HepG2 (cell line): ENCODE results near the gene ZKSCAN8. TPM values are rescaled to one million over a fixed set of nuclear protein-coding genes. Genes with fewer than 3 reads are reported as not detected.
A peak's percentile ranks its signal among the peaks of the same experiment; 100 is the strongest.

Experiments used
- ARNT ChIP-seq: fragments of 450-650 bp; IDR thresholded peaks from 2 replicates; pipeline ENCODE4 v1.6.1; 2017
- ATF7 ChIP-seq, 2 experiments: fragments of 450-650 bp in 1 of 2; sonication (generic) in 1 of 2; formaldehyde crosslinking in 1 of 2; IDR thresholded peaks; 2 replicates each; pipeline versions ENCODE4 v1.4.0 to v1.6.1; 2016 to 2020; ENCODE audit warnings: antibody characterized with exemption in 1 of 2, mild to moderate bottlenecking in 1 of 2, missing genetic modification reagents in 1 of 2
- ELF4 ChIP-seq: sonication (generic); formaldehyde crosslinking; IDR thresholded peaks from 2 replicates; pipeline ENCODE4 v1.5.0; 2020; ENCODE audit warnings: missing genetic modification reagents, mild to moderate bottlenecking, moderate library complexity, borderline replicate concordance
- ETV6 ChIP-seq: sonication (generic); formaldehyde crosslinking; conservative IDR thresholded peaks from 2 replicates; pipeline ENCODE4 v1.4.0; 2020; ENCODE audit warnings: missing genetic modification reagents
- FOSL1 ChIP-seq: sonication (generic); formaldehyde crosslinking; IDR thresholded peaks from 2 replicates; pipeline ENCODE4 v1.9.0; 2021; ENCODE audit warnings: missing genetic modification reagents, borderline replicate concordance
- HDAC2 ChIP-seq: sonication (generic); formaldehyde crosslinking; IDR thresholded peaks from 2 replicates; pipeline ENCODE4 v1.4.0; 2020; ENCODE audit warnings: missing genetic modification reagents
- KDM1A ChIP-seq: IDR thresholded peaks from 2 replicates; pipeline ENCODE4 v1.6.1; 2016; ENCODE audit warnings: missing compliant biosample characterization
- MIXL1 ChIP-seq: IDR thresholded peaks from 2 replicates; pipeline ENCODE4 v1.6.1; 2016
- SNAPC2 ChIP-seq: sonication (generic); formaldehyde crosslinking; IDR thresholded peaks from 2 replicates; pipeline ENCODE4 v1.8.1; 2022; ENCODE audit warnings: mild to moderate bottlenecking, missing genetic modification reagents
- XBP1 ChIP-seq: sonication (generic); formaldehyde crosslinking; IDR thresholded peaks from 2 replicates; pipeline ENCODE4 v1.5.0; 2020; ENCODE audit warnings: missing genetic modification reagents
- ZKSCAN8 ChIP-seq: IDR thresholded peaks from 2 replicates; pipeline ENCODE4 v1.6.1; 2016; ENCODE audit warnings: borderline replicate concordance, missing genetic modification reagents, missing compliant biosample characterization
- ZNF101 ChIP-seq: sonication (generic); formaldehyde crosslinking; IDR thresholded peaks from 2 replicates; pipeline ENCODE4 v1.4.0; 2020; ENCODE audit warnings: mild to moderate bottlenecking, low read depth, missing genetic modification reagents, borderline replicate concordance
- ZNF253 ChIP-seq: sonication (generic); formaldehyde crosslinking; IDR thresholded peaks from 2 replicates; pipeline ENCODE4 v1.8.0; 2022; ENCODE audit warnings: mild to moderate bottlenecking, missing genetic modification reagents, borderline replicate concordance
- ZNF292 ChIP-seq: sonication (generic); formaldehyde crosslinking; IDR thresholded peaks from 2 replicates; pipeline ENCODE4 v1.8.1; 2022; ENCODE audit warnings: mild to moderate bottlenecking, low read depth, missing genetic modification reagents, borderline replicate concordance
- ZNF552 ChIP-seq: sonication (generic); formaldehyde crosslinking; IDR thresholded peaks from 2 replicates; pipeline ENCODE4 v1.9.0; 2022; ENCODE audit warnings: missing genetic modification reagents, mild to moderate bottlenecking, borderline replicate concordance
- ZNF782 ChIP-seq: sonication (generic); formaldehyde crosslinking; IDR thresholded peaks from 2 replicates; pipeline ENCODE4 v1.4.0; 2020; ENCODE audit warnings: missing genetic modification reagents, mild to moderate bottlenecking, borderline replicate concordance
- polyA plus RNA-seq, 8 experiments: library from polyadenylated mRNA; depleted of rRNA in 3 of 8; stranded (reverse) in 7 of 8; unstranded in 1 of 8; fragments of >200 nt; fragmentation: Illumina TruSeq in 4 of 8; extraction: Trizol in 4 of 8; gene quantifications; 2 replicates each; pipeline versions ENCODE4 v1.2.1 to v1.2.3, GENCODE V29; 2011 to 2016; ENCODE audit warnings: low read depth in 4 of 8, missing spikeins in 1 of 8, mixed read lengths in 1 of 8; ENCODE audit not compliant: insufficient read depth in 1 of 8
- total RNA-seq, 5 experiments: library from RNA; depleted of rRNA; stranded (reverse); fragments of >200 nt; fragmentation: Illumina TruSeq; extraction: Trizol; gene quantifications; 2 replicates each; pipeline ENCODE4 v1.2.3, GENCODE V29; 2016; ENCODE audit warnings: low read depth in 1 of 5
- TF ChIP-seq, protein P1 (sequence below): sonication (generic); formaldehyde crosslinking; IDR thresholded peaks from 2 replicates; pipeline ENCODE4 v1.5.0; 2020; ENCODE audit warnings: mild to moderate bottlenecking, missing genetic modification reagents
- TF ChIP-seq, protein P2 (sequence below): sonication (generic); formaldehyde crosslinking; IDR thresholded peaks from 2 replicates; pipeline ENCODE4 v1.5.0; 2020; ENCODE audit warnings: missing genetic modification reagents, mild to moderate bottlenecking, borderline replicate concordance
- TF ChIP-seq, protein P3 (sequence below): sonication (generic); formaldehyde crosslinking; IDR thresholded peaks from 2 replicates; pipeline ENCODE4 v1.4.0; 2020; ENCODE audit warnings: missing genetic modification reagents, borderline replicate concordance
- TF ChIP-seq, protein P4 (sequence below): sonication (generic); formaldehyde crosslinking; IDR thresholded peaks from 2 replicates; pipeline ENCODE4 v1.4.0; 2020; ENCODE audit warnings: low read depth, mild to moderate bottlenecking, missing genetic modification reagents

The ZKSCAN8 gene
- total and polyA plus RNA-seq, 2 of the 13 experiments (the other 11 are each of a cell fraction or from before 2014, with no cell fraction given) = 12.4 to 20.9 TPM

DNA sequence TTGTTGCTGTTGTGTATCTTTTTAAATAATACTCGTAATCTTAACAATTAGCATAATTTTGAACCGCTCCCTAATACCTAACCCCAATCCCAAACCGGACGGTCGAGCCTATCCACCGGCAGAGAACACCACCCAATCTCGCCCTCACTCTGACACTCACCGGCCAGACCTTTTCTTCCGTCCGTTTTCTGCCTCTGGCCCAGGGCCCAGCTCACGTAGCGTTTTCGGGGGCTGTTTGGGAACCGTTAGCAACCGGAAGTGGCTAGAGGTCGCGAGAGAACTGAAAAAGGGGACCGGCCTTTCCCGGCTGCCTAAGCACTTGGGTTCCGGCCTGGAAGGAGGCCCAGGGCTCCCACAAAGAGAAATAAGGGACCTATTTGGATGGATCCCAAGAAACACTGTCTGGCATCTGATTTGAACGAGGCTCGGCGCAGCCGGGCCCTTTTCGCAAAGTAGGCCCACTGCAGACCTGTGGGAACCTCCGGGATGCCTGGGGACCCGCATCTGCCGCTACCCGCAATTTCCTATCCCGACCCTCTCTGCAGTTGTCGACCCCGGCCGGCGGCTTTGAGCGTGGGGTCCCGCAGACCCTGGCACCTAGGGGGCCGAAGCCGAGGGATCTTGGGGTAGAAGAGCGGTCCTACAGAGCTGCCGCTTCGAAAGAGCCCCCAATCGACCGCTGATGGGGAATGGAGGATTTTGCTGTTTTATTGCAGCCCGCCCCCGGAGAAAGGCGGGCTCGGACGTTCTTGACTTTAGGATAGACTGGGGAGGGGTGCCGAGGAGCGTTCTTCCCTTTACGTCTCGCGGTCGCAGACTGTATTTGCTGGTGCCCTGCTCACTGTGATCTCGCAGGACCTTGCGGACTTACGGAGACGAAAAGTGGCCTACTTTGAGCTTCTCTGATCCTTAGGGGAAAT is 4.8 kb upstream of the ZKSCAN8 start (continued):
- peak; percentile 74; the same call in 1 of the 2 replicates for TF ChIP-seq ZNF101
- peak; percentile 66; the same call in 1 of the 2 replicates for TF ChIP-seq ZNF292 (CRISPR knock-in tag)
- no peak for TF ChIP-seq ZNF253
- peak; percentile 92 for TF ChIP-seq HDAC2 (CRISPR knock-in tag)
- no peak for TF ChIP-seq ATF7 (IDR thresholded peaks at IDR 0.05)
- TF ChIP-seq ATF7 (CRISPR knock-in tag; IDR thresholded peaks at IDR 0.05) = no peak; the same call in 1 of the 2 replicates
- peak; percentile 87; the same call in 1 of the 2 replicates for TF ChIP-seq ZNF782 (CRISPR knock-in tag)
- peak; percentile 92 for TF ChIP-seq MIXL1 (CRISPR knock-in tag)
- TF ChIP-seq, protein P1, sequence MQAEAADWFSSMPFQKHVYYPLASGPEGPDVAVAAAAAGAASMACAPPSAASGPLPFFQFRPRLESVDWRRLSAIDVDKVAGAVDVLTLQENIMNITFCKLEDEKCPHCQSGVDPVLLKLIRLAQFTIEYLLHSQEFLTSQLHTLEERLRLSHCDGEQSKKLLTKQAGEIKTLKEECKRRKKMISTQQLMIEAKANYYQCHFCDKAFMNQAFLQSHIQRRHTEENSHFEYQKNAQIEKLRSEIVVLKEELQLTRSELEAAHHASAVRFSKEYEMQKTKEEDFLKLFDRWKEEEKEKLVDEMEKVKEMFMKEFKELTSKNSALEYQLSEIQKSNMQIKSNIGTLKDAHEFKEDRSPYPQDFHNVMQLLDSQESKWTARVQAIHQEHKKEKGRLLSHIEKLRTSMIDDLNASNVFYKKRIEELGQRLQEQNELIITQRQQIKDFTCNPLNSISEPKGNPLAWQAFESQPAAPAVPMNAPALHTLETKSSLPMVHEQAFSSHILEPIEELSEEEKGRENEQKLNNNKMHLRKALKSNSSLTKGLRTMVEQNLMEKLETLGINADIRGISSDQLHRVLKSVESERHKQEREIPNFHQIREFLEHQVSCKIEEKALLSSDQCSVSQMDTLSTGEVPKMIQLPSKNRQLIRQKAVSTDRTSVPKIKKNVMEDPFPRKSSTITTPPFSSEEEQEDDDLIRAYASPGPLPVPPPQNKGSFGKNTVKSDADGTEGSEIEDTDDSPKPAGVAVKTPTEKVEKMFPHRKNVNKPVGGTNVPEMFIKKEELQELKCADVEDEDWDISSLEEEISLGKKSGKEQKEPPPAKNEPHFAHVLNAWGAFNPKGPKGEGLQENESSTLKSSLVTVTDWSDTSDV = no peak; the same call in 1 of the 2 replicates
- no peak for TF ChIP-seq FOSL1
- TF ChIP-seq, protein P2, sequence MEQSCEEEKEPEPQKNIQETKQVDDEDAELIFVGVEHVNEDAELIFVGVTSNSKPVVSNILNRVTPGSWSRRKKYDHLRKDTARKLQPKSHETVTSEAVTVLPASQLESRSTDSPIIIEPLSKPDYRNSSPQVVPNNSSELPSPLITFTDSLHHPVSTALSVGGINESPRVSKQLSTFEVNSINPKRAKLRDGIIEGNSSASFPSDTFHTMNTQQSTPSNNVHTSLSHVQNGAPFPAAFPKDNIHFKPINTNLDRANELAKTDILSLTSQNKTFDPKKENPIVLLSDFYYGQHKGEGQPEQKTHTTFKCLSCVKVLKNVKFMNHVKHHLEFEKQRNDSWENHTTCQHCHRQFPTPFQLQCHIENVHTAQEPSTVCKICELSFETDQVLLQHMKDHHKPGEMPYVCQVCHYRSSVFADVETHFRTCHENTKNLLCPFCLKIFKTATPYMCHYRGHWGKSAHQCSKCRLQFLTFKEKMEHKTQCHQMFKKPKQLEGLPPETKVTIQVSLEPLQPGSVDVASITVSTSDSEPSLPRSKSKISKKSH (CRISPR knock-in tag) = peak; percentile 66; the same call in 1 of the 2 replicates
- 0 out of 2 replicates have a peak, but pooled peaks have one; percentile 9 for TF ChIP-seq KDM1A (CRISPR knock-in tag)
- peak; percentile 86 for TF ChIP-seq ETV6 (CRISPR knock-in tag)
- TF ChIP-seq, protein P3, sequence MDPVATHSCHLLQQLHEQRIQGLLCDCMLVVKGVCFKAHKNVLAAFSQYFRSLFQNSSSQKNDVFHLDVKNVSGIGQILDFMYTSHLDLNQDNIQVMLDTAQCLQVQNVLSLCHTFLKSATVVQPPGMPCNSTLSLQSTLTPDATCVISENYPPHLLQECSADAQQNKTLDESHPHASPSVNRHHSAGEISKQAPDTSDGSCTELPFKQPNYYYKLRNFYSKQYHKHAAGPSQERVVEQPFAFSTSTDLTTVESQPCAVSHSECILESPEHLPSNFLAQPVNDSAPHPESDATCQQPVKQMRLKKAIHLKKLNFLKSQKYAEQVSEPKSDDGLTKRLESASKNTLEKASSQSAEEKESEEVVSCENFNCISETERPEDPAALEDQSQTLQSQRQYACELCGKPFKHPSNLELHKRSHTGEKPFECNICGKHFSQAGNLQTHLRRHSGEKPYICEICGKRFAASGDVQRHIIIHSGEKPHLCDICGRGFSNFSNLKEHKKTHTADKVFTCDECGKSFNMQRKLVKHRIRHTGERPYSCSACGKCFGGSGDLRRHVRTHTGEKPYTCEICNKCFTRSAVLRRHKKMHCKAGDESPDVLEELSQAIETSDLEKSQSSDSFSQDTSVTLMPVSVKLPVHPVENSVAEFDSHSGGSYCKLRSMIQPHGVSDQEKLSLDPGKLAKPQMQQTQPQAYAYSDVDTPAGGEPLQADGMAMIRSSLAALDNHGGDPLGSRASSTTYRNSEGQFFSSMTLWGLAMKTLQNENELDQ (CRISPR knock-in tag) = peak; percentile 54; the same call in 1 of the 2 replicates
- TF ChIP-seq ZKSCAN8 = peak; percentile 54; the same call in 1 of the 2 replicates
- peak; percentile 93 for TF ChIP-seq ELF4 (CRISPR knock-in tag)
- TF ChIP-seq, protein P4, sequence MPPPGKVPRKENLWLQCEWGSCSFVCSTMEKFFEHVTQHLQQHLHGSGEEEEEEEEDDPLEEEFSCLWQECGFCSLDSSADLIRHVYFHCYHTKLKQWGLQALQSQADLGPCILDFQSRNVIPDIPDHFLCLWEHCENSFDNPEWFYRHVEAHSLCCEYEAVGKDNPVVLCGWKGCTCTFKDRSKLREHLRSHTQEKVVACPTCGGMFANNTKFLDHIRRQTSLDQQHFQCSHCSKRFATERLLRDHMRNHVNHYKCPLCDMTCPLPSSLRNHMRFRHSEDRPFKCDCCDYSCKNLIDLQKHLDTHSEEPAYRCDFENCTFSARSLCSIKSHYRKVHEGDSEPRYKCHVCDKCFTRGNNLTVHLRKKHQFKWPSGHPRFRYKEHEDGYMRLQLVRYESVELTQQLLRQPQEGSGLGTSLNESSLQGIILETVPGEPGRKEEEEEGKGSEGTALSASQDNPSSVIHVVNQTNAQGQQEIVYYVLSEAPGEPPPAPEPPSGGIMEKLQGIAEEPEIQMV (CRISPR knock-in tag) = peak; percentile 73
- TF ChIP-seq ARNT = no peak
- TF ChIP-seq XBP1 (CRISPR knock-in tag) = peak; percentile 67; the same call in 1 of the 2 replicates
- peak; percentile 19; the same call in 1 of the 2 replicates for TF ChIP-seq SNAPC2
- no peak for TF ChIP-seq ZNF552 (CRISPR knock-in tag)
